ENCODE measurements around the gene SRI.
"Not testable (repeated sequence)": the region's sequence is repeated elsewhere in the genome, so short reads cannot be mapped to it uniquely, and the experiment has no call there.

The SRI gene

GRCh38 chr7:88219781-88220747 lies at the start of gene SRI:
TSS of gene SRI (minus strand) at chr7:88220038. CDS start at chr7:88220026, 12 bp downstream.
- DNase-seq (ENCODE audit: low read depth in 2 of 2): peak; percentile 85 to 88

- DNase-seq (ENCODE audit: low read depth in 2 of 2): no peak
These were observed 49.7 kb upstream of the SRI start for GRCh38 chr7:88269586-88269985.

GRCh38 chr7:88268858-88269257 lies 49.0 kb upstream of the SRI start:
- no peak for DNase-seq (ENCODE audit: low read depth in 2 of 2)

GRCh38 chr7:88268051-88268450 lies 48.2 kb upstream of the SRI start:
- no peak for DNase-seq (ENCODE audit: low read depth in 2 of 2)

- no peak for DNase-seq (ENCODE audit: low read depth in 2 of 2)
These were observed 47.6 kb upstream of the SRI start for GRCh38 chr7:88267421-88267820.

GRCh38 chr7:88264987-88265386 lies 45.1 kb upstream of the SRI start:
- DNase-seq (ENCODE audit: low read depth in 2 of 2): not testable (repeated sequence)

GRCh38 chr7:88262562-88262961 lies 42.7 kb upstream of the SRI start:
- DNase-seq (ENCODE audit: low read depth in 2 of 2): no peak

- DNase-seq (ENCODE audit: low read depth in 2 of 2): no peak
These were observed 40.9 kb upstream of the SRI start for GRCh38 chr7:88260719-88261118.

GRCh38 chr7:88259656-88260380 lies 40.0 kb upstream of the SRI start:
- no peak for DNase-seq (ENCODE audit: low read depth in 2 of 2)

- DNase-seq (ENCODE audit: low read depth in 2 of 2): not testable (repeated sequence)
These were observed 38.5 kb upstream of the SRI start for GRCh38 chr7:88258296-88258695.

- DNase-seq (ENCODE audit: low read depth in 2 of 2): no peak
These were observed 37.1 kb upstream of the SRI start for GRCh38 chr7:88256906-88257305.

- DNase-seq (ENCODE audit: low read depth in 2 of 2): no peak
These were observed 35.0 kb upstream of the SRI start for GRCh38 chr7:88254721-88255424.

GRCh38 chr7:88253640-88254039 lies 33.8 kb upstream of the SRI start:
- no peak for DNase-seq (ENCODE audit: low read depth in 2 of 2)

- DNase-seq (ENCODE audit: low read depth in 2 of 2): no peak
These were observed 24.4 kb upstream of the SRI start for GRCh38 chr7:88244258-88244657.

- no peak for DNase-seq (ENCODE audit: low read depth in 2 of 2)
These were observed 23.6 kb upstream of the SRI start for GRCh38 chr7:88243345-88243909.

- DNase-seq (ENCODE audit: low read depth in 2 of 2): no peak
These were observed 20.0 kb upstream of the SRI start for GRCh38 chr7:88239852-88240251.

- DNase-seq (ENCODE audit: low read depth in 2 of 2): no peak
These were observed 14.0 kb upstream of the SRI start for GRCh38 chr7:88233828-88234227.

- DNase-seq (ENCODE audit: low read depth in 2 of 2): no peak
These were observed 10.8 kb upstream of the SRI start for GRCh38 chr7:88230646-88231045.

- no peak for DNase-seq (ENCODE audit: low read depth in 2 of 2)
These were observed 9.6 kb upstream of the SRI start for GRCh38 chr7:88229302-88229995.

- DNase-seq (ENCODE audit: low read depth in 2 of 2): no peak
These were observed 7.2 kb upstream of the SRI start for GRCh38 chr7:88226886-88227516.

- no peak for DNase-seq (ENCODE audit: low read depth in 2 of 2)
These were observed 6.4 kb upstream of the SRI start for GRCh38 chr7:88226201-88226600.

All from stimulated activated CD4-positive, alpha-beta T cell treated with anti-CD3 and anti-CD28 coated beads, Interleukin-4, amount 100 ng/mL, for 48 hours (primary cell).